C4-2B (cell line): ENCODE results near the gene SPATA13.
"Not testable (repeated sequence)": the region's sequence is repeated elsewhere in the genome, so short reads cannot be mapped to it uniquely, and the experiment has no call there.

Experiments
- H3K27ac ChIP-seq: fragments of 450-650 bp; 2 replicates; pipeline ENCODE4 v1.5.1; 2017
- ZFX ChIP-seq: fragments of 450-650 bp; IDR thresholded peaks from 2 replicates; pipeline ENCODE4 v1.6.1; 2017
- TF ChIP-seq, protein P1 (sequence below): fragments of 450-650 bp; conservative IDR thresholded peaks from 2 replicates; pipeline ENCODE4 v1.5.1; 2017; ENCODE audit warnings: mild to moderate bottlenecking

SPATA13 gene

DNA sequence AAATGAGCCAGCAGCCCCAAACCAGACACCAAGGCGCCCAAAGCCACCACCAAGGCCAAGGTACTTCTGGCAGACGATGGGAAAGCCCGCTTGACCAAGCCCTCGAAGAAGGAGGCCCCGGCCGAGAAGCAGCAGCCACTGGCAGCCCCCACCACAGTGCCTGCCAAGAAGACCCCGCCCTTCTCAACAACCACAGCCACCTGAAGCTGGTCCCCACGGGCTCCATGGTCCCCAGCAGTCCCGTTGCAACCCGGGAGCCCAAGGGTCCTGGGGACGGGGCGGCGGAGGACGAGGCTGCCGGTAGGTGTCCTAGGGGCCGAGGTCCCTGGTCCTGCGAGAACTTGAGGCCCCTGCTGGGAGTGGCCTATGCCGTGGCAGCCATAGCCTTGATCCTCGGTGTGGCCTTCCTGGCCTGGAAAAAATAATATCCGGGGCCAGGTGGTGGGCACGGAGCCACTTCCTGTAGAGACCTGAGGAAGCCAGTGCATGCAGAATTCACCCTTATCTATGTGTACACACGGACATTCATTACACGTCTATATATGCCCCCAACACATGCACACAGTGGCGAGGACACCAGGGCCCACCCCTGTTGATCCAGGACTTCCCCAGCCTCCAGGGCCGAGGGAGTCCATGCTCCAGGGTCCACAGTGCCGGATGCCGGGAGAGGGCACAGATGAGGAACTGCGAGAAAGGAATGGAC, 162.7 kb downstream of the SPATA13 start:
- no peak overlapping the region for H3K27ac ChIP-seq
- TF ChIP-seq, protein P1, sequence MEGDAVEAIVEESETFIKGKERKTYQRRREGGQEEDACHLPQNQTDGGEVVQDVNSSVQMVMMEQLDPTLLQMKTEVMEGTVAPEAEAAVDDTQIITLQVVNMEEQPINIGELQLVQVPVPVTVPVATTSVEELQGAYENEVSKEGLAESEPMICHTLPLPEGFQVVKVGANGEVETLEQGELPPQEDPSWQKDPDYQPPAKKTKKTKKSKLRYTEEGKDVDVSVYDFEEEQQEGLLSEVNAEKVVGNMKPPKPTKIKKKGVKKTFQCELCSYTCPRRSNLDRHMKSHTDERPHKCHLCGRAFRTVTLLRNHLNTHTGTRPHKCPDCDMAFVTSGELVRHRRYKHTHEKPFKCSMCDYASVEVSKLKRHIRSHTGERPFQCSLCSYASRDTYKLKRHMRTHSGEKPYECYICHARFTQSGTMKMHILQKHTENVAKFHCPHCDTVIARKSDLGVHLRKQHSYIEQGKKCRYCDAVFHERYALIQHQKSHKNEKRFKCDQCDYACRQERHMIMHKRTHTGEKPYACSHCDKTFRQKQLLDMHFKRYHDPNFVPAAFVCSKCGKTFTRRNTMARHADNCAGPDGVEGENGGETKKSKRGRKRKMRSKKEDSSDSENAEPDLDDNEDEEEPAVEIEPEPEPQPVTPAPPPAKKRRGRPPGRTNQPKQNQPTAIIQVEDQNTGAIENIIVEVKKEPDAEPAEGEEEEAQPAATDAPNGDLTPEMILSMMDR = no peak
- TF ChIP-seq ZFX = no peak

GRCh38 chr13:24323739-24324075, 163.2 kb downstream of the SPATA13 start:
- TF ChIP-seq, protein P1 = no peak
- TF ChIP-seq ZFX = no peak
- no peak overlapping the region for H3K27ac ChIP-seq

DNA sequence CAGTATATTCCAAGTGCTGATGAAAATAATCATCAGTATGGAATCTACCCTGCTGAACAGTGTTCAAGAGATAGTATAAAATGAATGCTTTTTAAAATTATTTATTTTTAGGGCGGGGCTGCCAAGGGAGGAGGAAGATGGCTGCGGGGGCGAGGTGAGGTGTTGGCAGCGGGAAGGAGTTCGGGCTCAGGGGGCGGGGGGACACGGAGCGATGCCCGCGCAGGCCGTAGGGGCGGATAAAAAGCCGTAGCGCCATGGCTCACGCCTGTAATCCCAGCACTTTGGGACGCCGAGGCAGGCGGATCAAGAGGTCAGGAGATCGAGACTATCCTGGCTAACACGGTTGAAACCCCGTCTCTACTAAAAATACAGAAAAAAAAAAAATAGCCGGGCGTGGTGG, 167.1 kb downstream of the SPATA13 start:
- not testable (repeated sequence) for H3K27ac ChIP-seq

DNA sequence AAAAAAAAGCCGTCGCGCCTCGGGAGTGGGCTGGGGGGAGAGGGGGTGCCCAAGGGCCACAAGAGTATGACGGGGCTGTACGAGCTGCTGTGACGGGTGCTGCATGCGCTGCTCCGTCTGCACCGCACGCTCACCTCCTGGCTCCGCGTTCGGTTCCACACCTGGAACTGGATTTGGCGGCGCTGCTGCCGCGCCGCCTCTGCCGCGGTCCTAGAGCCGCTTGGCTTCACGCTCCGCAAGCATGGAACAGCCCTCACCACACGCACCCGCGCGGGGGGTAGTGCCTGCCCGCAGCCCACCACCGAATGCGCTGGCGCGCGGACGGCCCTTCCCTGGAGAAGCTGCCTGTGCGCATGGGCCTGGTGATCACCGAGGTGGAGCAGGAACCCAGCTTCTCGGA, 167.6 kb downstream of the SPATA13 start:
- no peak overlapping the region for H3K27ac ChIP-seq
- TF ChIP-seq, protein P1 = no peak
- no peak for TF ChIP-seq ZFX

GRCh38 chr13:24338721-24339120, 178.2 kb downstream of the SPATA13 start:
- no peak overlapping the region for H3K27ac ChIP-seq
- TF ChIP-seq ZFX = no peak
- TF ChIP-seq, protein P1 = no peak

DNA sequence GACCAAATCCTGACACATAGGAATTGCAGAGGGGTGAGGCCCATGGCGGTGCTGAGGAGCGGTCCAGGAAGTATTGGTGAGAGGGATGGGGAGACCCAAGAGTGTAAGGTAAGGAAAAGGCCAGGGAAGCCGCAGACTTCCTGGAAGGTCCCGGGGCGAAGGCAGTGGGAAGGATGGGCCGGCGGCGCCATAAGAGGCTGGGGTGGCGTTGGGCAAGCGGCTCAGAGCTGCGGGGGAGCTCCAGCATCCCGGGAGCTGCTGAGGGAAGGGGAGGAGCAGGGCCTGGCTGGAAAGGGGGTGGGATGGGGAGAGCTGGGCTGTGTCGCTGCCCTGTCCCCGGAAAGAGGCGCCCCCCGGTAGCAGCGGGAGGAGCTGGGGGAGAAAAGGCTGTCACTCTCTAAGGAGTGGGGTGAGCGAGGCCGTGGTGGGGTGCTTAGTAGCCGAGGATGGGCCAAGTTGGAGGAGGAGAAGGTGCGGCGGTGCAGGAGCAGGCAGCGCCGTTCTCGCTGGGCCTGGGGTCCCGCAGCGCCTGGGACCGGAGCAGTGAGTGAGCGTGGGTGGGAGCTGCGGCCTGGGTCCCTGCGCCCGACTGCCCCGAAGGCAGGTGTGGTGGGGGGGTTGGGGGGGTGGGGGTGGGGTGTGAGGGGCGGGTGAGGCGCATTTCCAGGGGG, 179.6 kb downstream of the SPATA13 start:
- no peak for TF ChIP-seq ZFX
- TF ChIP-seq, protein P1 = no peak
- H3K27ac ChIP-seq = no peak overlapping the region

GRCh38 chr13:24340608-24340955, 180.1 kb downstream of the SPATA13 start:
- no peak overlapping the region for H3K27ac ChIP-seq
- TF ChIP-seq, protein P1 = no peak
- TF ChIP-seq ZFX = no peak

GRCh38 chr13:24341439-24341838, 180.9 kb downstream of the SPATA13 start:
- no peak overlapping the region for H3K27ac ChIP-seq
- TF ChIP-seq, protein P1 = no peak
- no peak for TF ChIP-seq ZFX
